GM12872 (cell line): ENCODE results near the gene EXOC6.
A peak's percentile ranks its signal among the peaks of the same experiment; 100 is the strongest.

ENCODE experiments used
- CTCF ChIP-seq: IDR thresholded peaks from 3 replicates; pipeline ENCODE4 v1.5.1; 2011; ENCODE audit warnings: low read depth, mild to moderate bottlenecking, low read length, moderate library complexity; ENCODE audit not compliant: insufficient read depth

The EXOC6 gene

GRCh38 chr10:92857904-92858514 lies 9.7 kb downstream of the EXOC6 start:
- TF ChIP-seq CTCF, result no peak

DNA sequence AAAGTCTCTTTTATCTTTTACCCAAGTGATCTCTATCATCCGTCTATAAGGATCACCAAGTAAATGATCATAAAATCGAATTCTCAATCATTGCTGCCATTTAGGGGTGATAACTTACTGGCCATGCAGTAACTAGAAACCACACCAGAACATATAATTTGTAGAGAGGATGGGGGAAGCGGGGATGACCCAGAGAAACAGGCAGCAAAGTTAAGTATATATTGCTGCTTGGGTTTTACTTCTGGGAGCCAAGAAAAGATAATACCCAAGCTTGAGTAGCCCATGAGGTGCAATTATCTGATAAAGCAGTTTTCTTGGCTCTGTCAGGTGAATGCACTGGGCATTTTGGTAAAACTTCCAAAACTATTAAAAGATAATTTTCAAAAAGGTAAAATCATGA lies 18.9 kb downstream of the EXOC6 start:
- TF ChIP-seq CTCF, result no peak

GRCh38 chr10:92868036-92868435 lies 19.7 kb downstream of the EXOC6 start:
- no peak for TF ChIP-seq CTCF

DNA sequence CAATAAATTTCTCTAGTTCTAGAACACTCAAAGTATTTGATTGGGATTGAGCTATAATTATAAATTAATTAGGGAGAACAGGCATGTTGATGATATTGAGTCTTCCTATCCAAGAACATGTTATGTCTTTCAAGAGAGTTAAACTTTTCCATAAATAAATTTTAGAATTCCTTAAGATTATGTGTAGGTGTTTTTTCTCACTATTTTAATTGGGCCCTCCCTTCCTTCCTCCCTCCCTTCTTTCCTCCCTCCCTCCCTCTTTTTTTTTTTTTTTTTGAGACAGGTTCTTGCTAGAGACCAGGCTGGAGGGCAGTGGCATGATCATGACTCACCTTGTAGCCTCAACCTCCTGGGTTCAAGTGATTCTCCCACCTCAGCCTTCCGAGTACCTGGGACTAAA lies 20.2 kb downstream of the EXOC6 start:
- no peak for TF ChIP-seq CTCF

DNA sequence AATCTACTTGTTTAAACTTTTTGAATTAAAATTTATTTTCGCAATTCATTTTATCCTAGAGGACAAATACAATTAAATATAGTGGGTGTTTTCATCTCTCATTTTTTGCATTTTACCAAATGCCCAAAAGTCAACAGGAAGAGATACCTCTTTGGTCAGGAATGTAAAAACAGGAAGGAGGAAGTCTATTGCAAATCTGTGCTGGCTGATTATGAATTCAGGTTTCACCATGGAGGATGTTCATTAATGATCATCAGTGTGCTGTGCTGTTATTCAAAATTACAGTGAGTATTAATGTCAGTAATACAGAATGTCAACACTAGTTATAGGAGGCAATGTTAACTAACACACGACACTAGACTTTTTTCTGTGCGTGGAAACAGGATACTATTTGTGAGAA lies 24.7 kb downstream of the EXOC6 start:
- TF ChIP-seq CTCF, result no peak

DNA sequence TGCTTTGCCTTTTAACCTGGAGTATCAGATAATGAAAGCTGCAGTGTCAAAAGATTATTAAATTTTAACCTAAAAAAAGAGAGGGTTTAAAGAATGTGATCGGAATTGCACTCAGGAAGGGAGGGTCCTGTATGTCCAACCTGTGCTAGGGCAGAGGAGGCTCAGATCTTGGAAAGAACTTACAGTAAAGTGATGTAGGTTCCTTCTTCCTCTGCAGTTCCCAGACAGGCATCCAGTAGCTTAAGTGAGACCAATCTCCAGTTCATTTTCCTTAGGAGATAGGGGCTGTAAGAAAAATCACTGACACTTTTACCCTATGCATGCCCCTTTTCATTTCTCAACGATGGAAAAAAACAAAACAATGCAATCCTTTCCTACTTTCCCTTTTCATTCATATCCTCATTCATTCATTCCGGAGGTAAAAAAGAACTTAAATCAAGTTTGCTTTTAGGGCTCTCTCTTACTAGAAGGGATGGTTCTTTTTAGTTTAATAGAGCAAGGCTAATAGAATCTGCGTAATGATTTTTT lies 28.3 kb downstream of the EXOC6 start:
- TF ChIP-seq CTCF, result no peak

- peak; percentile 38; the same call in 2 of the 3 replicates for TF ChIP-seq CTCF
Measured at GRCh38 chr10:92880233-92880861, 32.0 kb downstream of the EXOC6 start.
